Liver (tissue), 9 donors: ENCODE measurements around the gene KRTAP5-4. TPM values are rescaled to one million over a fixed set of nuclear protein-coding genes. Genes with fewer than 3 reads are reported as not detected.
"Not testable (repeated sequence)": the region's sequence is repeated elsewhere in the genome, so short reads cannot be mapped to it uniquely, and the experiment has no call there.

Experiments
- DNase-seq: peaks from one replicate; pipeline ENCODE4 v3.0.0-alpha.2; 2017; ENCODE audit warnings: low spot score
- H3K27ac ChIP-seq, 2 donors: one replicate each; pipeline ENCODE4 v1.7.0; 2013; ENCODE audit warnings: inconsistent platforms in 2 of 2, low read length in 2 of 2, control low read depth in 1 of 2, low read depth in 1 of 2, mild to moderate bottlenecking in 1 of 2
- H3K27me3 ChIP-seq, 4 donors: one replicate each; pipeline versions ENCODE4 v1.6.1 to v1.7.0; 2013; ENCODE audit warnings: low read length in 3 of 4, inconsistent platforms in 1 of 4, mild to moderate bottlenecking in 1 of 4, moderate library complexity in 1 of 4; ENCODE audit not compliant: control insufficient read depth in 4 of 4, insufficient read depth in 4 of 4
- H3K36me3 ChIP-seq, 4 donors: one replicate each; pipeline versions ENCODE4 v1.6.1 to v1.7.0; 2013; ENCODE audit warnings: low read length in 3 of 4, mild to moderate bottlenecking in 3 of 4, low read depth in 1 of 4, moderate library complexity in 1 of 4; ENCODE audit not compliant: control insufficient read depth in 4 of 4, insufficient read depth in 3 of 4
- H3K4me1 ChIP-seq, 4 donors: one replicate each; pipeline versions ENCODE4 v1.6.1 to v1.7.0; 2013; ENCODE audit warnings: low read length in 3 of 4, mild to moderate bottlenecking in 3 of 4, moderate library complexity in 1 of 4; ENCODE audit not compliant: control insufficient read depth in 4 of 4, insufficient read depth in 4 of 4
- H3K4me3 ChIP-seq, 3 donors: one replicate each; pipeline versions ENCODE4 v1.6.1 to v1.7.0; 2013; ENCODE audit warnings: low read length in 3 of 3, control low read depth in 1 of 3, low read depth in 1 of 3, mild to moderate bottlenecking in 1 of 3
- H3K9ac ChIP-seq, 2 donors: one replicate each; pipeline ENCODE4 v1.7.0; 2013; ENCODE audit warnings: low read length in 2 of 2, mild to moderate bottlenecking in 2 of 2, moderate library complexity in 2 of 2, control low read depth in 1 of 2, low read depth in 1 of 2
- H3K9me3 ChIP-seq, 4 donors: one replicate each; pipeline versions ENCODE4 v1.6.1 to v1.7.0; 2013; ENCODE audit warnings: low read length in 3 of 4; ENCODE audit not compliant: control insufficient read depth in 4 of 4
- FOXA1 ChIP-seq: IDR thresholded peaks from 2 replicates; pipeline ENCODE4 v1.6.1; 2016; ENCODE audit warnings: antibody characterized with exemption
- GABPA ChIP-seq, 2 donors: IDR thresholded peaks in 1 of 2; conservative IDR thresholded peaks in 1 of 2; 2 replicates each; pipeline ENCODE4 v1.6.1; 2016; ENCODE audit warnings: antibody characterized with exemption in 2 of 2, mild to moderate bottlenecking in 1 of 2, moderate library complexity in 1 of 2
- HNF4A ChIP-seq, 2 donors: conservative IDR thresholded peaks; 2 replicates each; pipeline ENCODE4 v1.6.1; 2016; ENCODE audit warnings: antibody characterized with exemption in 2 of 2, mild to moderate bottlenecking in 2 of 2
- HNF4G ChIP-seq: IDR thresholded peaks from 2 replicates; pipeline ENCODE4 v1.6.1; 2016; ENCODE audit warnings: antibody characterized with exemption
- JUND ChIP-seq, 2 donors: IDR thresholded peaks; 2 replicates each; pipeline ENCODE4 v1.6.1; 2016; ENCODE audit warnings: antibody characterized with exemption in 2 of 2
- NR2F2 ChIP-seq: IDR thresholded peaks from 2 replicates; pipeline ENCODE4 v1.6.1; 2016; ENCODE audit warnings: antibody characterized with exemption
- RAD21 ChIP-seq, 2 donors: IDR thresholded peaks; 2 replicates each; pipeline ENCODE4 v1.6.1; 2016; ENCODE audit warnings: antibody characterized with exemption in 2 of 2, mild to moderate bottlenecking in 2 of 2
- RXRA ChIP-seq, 2 donors: IDR thresholded peaks; 2 replicates each; pipeline ENCODE4 v1.6.1; 2017 to 2018; ENCODE audit warnings: antibody characterized with exemption in 2 of 2, mild to moderate bottlenecking in 1 of 2
- TAF1 ChIP-seq: conservative IDR thresholded peaks from 2 replicates; pipeline ENCODE4 v1.6.1; 2016; ENCODE audit warnings: antibody characterized with exemption, mild to moderate bottlenecking
- YY1 ChIP-seq: IDR thresholded peaks from 2 replicates; pipeline ENCODE4 v1.6.1; 2016; ENCODE audit warnings: antibody characterized with exemption, mild to moderate bottlenecking
- WGBS: extraction: QIAGEN DNeasy Blood & Tissue Kit; methylation state at CpG from one replicate; pipeline ENCODE4 v1.1.7; 2013; 5-methylcytosine and 5-hydroxymethylcytosine counted together
- polyA plus RNA-seq, 2 donors: library from polyadenylated mRNA; stranded (reverse) in 1 of 2; unstranded in 1 of 2; fragments of 200-250 nt in 1 of 2; fragments of >200 nt in 1 of 2; fragmentation: Nextera tagmentation in 1 of 2; extraction: Ambion mirVana in 1 of 2; gene quantifications; one replicate each; pipeline versions ENCODE4 v1.2.1 to v1.2.3, GENCODE V29; 2013 to 2015
- total RNA-seq, 2 donors: library from RNA; depleted of rRNA; stranded (reverse); fragments of >200 nt; gene quantifications; one replicate each; pipeline ENCODE4 v1.2.3, GENCODE V29; 2014
- TF ChIP-seq, protein P1 (sequence below): IDR thresholded peaks from 2 replicates; pipeline ENCODE4 v1.6.1; 2016; ENCODE audit warnings: antibody characterized with exemption
- TF ChIP-seq, protein P2 (sequence below): IDR thresholded peaks from 2 replicates; pipeline ENCODE4 v1.6.1; 2016; ENCODE audit warnings: antibody characterized with exemption
- TF ChIP-seq, protein P3 (sequence below): IDR thresholded peaks from 2 replicates; pipeline ENCODE4 v1.6.1; 2016; ENCODE audit warnings: antibody characterized with exemption
- TF ChIP-seq, protein P4 (sequence below): fragments of 150-350 bp; IDR thresholded peaks from 2 replicates; pipeline ENCODE4 v1.5.1; 2017; ENCODE audit warnings: improper control_type of control experiment, low read depth, low read length; ENCODE audit not compliant: missing input control
- TF ChIP-seq, protein P5 (sequence below): IDR thresholded peaks from 2 replicates; pipeline ENCODE4 v1.6.1; 2016; ENCODE audit warnings: antibody characterized with exemption, mild to moderate bottlenecking
- donor health status: healthy.
- donor health status: healthy.
- donor health status: healthy.
- donor health status: healthy.
- donor health status: healthy.

KRTAP5-4 gene, protein sequence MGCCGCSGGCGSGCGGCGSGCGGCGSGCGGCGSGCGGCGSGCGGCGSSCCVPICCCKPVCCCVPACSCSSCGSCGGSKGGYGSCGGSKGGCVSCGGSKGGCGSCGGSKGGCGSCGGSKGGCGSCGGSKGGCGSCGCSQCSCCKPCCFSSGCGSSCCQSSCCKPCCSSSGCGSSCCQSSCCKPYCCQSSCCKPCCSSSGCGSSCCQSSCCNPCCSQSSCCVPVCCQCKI
- total RNA-seq (not detected), polyA plus RNA-seq (not detected)

DNA sequence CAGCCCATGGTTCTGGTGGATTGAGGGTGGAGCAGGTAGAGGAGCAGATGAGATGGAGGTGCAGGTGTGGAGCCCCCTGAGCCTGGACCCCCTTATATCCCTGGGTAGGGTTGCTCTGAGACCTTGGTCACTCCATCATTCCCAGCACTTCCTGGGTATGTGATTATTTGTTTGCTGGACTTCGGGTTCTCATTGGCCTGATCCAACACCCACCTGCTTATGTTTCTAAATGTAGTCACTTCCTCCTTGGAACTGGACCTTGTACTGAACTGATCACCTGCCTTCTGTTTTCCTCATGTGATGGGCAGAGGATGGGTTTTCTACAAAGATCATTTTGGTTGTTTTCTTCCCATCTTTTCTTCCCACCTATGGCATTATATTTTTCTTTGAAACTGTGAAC lies at the start of gene KRTAP5-4:
KRTAP5-4 (minus strand) TSS at position 53 of the 400 bp plus-strand sequence; CDS start at position 8, 45 bp downstream.
- Histone ChIP-seq H3K4me1 (no peaks in the 10 kb centered on the region), H3K27me3 (peaks cover 0 to 3% (median 0%) of the 10 kb centered on the region in 4 donors), H3K9me3 (no peaks in the 10 kb centered on the region), H3K27ac (no peak within 1 kb of the TSS), H3K4me3 (no peak within 1 kb of the TSS), H3K9ac (no peak within 1 kb of the TSS), H3K36me3 (no peaks in the 10 kb centered on the region)
- DNase-seq, result no peak
- TF ChIP-seq, protein P1, sequence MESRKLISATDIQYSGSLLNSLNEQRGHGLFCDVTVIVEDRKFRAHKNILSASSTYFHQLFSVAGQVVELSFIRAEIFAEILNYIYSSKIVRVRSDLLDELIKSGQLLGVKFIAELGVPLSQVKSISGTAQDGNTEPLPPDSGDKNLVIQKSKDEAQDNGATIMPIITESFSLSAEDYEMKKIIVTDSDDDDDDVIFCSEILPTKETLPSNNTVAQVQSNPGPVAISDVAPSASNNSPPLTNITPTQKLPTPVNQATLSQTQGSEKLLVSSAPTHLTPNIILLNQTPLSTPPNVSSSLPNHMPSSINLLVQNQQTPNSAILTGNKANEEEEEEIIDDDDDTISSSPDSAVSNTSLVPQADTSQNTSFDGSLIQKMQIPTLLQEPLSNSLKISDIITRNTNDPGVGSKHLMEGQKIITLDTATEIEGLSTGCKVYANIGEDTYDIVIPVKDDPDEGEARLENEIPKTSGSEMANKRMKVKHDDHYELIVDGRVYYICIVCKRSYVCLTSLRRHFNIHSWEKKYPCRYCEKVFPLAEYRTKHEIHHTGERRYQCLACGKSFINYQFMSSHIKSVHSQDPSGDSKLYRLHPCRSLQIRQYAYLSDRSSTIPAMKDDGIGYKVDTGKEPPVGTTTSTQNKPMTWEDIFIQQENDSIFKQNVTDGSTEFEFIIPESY, result no peak
- TF ChIP-seq TAF1 (no peak), NR2F2 (no peak), YY1 (no peak)
- WGBS, result 22% methylated on average over 1 of the region's 1 CpG

DNA sequence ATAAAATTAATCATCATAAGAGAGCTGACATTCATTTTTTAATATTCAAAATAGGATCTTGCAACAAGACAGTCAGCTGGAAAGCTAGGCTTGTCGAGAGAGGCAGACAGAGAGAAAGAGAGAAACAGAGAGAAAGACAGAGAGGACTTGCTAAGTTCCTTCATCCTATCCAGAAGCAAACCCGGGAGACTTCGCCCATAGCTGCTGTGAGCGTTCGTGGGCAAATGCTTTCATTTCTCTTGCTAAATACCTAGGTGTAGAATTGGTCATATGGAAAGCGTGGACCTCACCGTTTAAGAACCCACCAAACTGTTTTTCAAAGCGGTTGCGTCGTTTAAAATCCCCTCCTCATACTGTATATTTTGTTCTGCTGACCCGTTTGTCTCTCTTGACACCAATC lies 49.7 kb upstream of the KRTAP5-4 start:
- Histone ChIP-seq H3K27me3 (no peaks in the 10 kb centered on the region), H3K36me3 (no peaks in the 10 kb centered on the region), H3K4me1 (peaks cover 6 to 61% (median 41%) of the 10 kb centered on the region in 4 donors), H3K9me3 (no peaks in the 10 kb centered on the region), H3K9ac (no peak overlapping the region), H3K4me3 (no peak overlapping the region), H3K27ac (peak overlapping the region; percentile 96 to 99)
- 76% methylated on average over 11 of the region's 11 CpGs for WGBS
- no peak for DNase-seq
- peak in 1 of 2 donors; percentile 10 for TF ChIP-seq JUND (IDR thresholded peaks at IDR 0.05)
- TF ChIP-seq NR2F2, result no peak
- TF ChIP-seq FOXA1, result no peak

DNA sequence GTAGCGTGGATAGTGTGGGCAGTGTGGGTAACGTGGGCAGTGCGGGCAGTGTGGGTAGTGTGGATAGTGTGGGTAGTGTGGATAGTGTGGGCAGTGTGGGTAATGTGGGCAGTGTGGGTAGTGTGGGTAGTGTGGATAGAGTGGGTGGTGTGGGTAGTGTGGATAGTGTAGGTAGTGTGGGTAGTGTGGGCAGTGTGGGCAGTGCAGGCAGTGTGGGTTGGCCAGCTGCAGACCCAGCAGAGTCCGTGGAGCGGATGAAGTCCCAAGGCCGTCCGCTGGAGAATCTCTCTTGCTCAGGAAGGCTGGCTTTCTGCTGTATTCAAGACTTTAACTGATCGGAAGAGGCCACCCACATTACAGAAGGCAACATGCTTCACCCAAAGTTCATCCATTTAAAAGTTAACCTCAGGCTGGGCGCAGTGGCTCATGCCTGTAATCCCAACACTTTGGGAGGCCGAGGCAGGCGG lies 49.0 kb upstream of the KRTAP5-4 start:
- no peaks in the 10 kb centered on the region for H3K27me3 ChIP-seq
- WGBS, result 62% methylated on average over 11 of the region's 11 CpGs
- peaks cover 6 to 61% (median 41%) of the 10 kb centered on the region in 4 donors for H3K4me1 ChIP-seq
- DNase-seq, result no peak
- no peaks in the 10 kb centered on the region for H3K9me3 ChIP-seq
- H3K4me3 ChIP-seq, result no peak overlapping the region
- no peaks in the 10 kb centered on the region for H3K36me3 ChIP-seq
- H3K9ac ChIP-seq, result no peak overlapping the region
- H3K27ac ChIP-seq, result peak overlapping the region; percentile 96 to 99
- TF ChIP-seq, protein P2, sequence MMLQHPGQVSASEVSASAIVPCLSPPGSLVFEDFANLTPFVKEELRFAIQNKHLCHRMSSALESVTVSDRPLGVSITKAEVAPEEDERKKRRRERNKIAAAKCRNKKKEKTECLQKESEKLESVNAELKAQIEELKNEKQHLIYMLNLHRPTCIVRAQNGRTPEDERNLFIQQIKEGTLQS, result no peak
- no peak for TF ChIP-seq JUND (IDR thresholded peaks at IDR 0.05)
- peak; percentile 45 to 54 for TF ChIP-seq RXRA (IDR thresholded peaks at IDR 0.05)
- TF ChIP-seq, protein P3, sequence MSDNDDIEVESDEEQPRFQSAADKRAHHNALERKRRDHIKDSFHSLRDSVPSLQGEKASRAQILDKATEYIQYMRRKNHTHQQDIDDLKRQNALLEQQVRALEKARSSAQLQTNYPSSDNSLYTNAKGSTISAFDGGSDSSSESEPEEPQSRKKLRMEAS, result no peak
- TF ChIP-seq, protein P4, sequence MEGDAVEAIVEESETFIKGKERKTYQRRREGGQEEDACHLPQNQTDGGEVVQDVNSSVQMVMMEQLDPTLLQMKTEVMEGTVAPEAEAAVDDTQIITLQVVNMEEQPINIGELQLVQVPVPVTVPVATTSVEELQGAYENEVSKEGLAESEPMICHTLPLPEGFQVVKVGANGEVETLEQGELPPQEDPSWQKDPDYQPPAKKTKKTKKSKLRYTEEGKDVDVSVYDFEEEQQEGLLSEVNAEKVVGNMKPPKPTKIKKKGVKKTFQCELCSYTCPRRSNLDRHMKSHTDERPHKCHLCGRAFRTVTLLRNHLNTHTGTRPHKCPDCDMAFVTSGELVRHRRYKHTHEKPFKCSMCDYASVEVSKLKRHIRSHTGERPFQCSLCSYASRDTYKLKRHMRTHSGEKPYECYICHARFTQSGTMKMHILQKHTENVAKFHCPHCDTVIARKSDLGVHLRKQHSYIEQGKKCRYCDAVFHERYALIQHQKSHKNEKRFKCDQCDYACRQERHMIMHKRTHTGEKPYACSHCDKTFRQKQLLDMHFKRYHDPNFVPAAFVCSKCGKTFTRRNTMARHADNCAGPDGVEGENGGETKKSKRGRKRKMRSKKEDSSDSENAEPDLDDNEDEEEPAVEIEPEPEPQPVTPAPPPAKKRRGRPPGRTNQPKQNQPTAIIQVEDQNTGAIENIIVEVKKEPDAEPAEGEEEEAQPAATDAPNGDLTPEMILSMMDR, result no peak
- no peak for TF ChIP-seq YY1
- TF ChIP-seq GABPA (IDR thresholded peaks at IDR 0.05 in 1 of 2, conservative IDR thresholded peaks at IDR 0.05 in 1 of 2), result no peak
- TF ChIP-seq, protein P5, sequence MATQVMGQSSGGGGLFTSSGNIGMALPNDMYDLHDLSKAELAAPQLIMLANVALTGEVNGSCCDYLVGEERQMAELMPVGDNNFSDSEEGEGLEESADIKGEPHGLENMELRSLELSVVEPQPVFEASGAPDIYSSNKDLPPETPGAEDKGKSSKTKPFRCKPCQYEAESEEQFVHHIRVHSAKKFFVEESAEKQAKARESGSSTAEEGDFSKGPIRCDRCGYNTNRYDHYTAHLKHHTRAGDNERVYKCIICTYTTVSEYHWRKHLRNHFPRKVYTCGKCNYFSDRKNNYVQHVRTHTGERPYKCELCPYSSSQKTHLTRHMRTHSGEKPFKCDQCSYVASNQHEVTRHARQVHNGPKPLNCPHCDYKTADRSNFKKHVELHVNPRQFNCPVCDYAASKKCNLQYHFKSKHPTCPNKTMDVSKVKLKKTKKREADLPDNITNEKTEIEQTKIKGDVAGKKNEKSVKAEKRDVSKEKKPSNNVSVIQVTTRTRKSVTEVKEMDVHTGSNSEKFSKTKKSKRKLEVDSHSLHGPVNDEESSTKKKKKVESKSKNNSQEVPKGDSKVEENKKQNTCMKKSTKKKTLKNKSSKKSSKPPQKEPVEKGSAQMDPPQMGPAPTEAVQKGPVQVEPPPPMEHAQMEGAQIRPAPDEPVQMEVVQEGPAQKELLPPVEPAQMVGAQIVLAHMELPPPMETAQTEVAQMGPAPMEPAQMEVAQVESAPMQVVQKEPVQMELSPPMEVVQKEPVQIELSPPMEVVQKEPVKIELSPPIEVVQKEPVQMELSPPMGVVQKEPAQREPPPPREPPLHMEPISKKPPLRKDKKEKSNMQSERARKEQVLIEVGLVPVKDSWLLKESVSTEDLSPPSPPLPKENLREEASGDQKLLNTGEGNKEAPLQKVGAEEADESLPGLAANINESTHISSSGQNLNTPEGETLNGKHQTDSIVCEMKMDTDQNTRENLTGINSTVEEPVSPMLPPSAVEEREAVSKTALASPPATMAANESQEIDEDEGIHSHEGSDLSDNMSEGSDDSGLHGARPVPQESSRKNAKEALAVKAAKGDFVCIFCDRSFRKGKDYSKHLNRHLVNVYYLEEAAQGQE, result no peak
- TF ChIP-seq HNF4A (conservative IDR thresholded peaks at IDR 0.05), result peak in 1 of 2 donors; percentile 8
- no peak for TF ChIP-seq HNF4G
- no peak for TF ChIP-seq RAD21 (IDR thresholded peaks at IDR 0.05)
- no peak for TF ChIP-seq NR2F2

DNA sequence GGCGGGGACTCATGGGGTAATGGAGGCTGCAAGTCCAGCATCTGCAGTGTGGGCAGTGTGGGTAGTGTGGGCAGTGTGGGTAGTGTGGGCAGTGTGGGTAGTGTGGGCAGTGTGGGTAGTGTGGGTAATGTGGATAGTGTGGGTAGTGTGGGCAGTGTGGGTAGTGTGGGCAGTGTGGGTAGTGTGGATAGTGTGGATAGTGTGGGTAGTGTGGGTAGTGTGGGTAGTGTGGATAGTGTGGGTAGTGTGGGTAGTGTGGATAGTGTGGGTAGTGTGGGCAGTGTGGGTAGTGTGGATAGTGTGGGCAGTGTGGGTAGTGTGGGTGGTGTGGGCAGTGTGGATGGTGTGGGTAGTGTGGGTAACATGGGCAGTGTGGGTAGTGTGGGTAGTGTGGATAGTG lies 48.5 kb upstream of the KRTAP5-4 start:
- 98% methylated on average over 1 of the region's 1 CpG for whole genome bisulfite sequencing
- H3K4me1 ChIP-seq, result peaks cover 6 to 56% (median 38%) of the 10 kb centered on the region in 4 donors
- not testable (repeated sequence) for H3K27me3 ChIP-seq, H3K4me3 ChIP-seq, H3K9me3 ChIP-seq, H3K36me3 ChIP-seq, DNase-seq
- H3K9ac ChIP-seq, result peak overlapping the region in 1 of 2 donors; percentile 34
- H3K27ac ChIP-seq, result peak overlapping the region; percentile 96 to 99
